ENCODE data around the gene TRA2A. TPM values are rescaled to one million over a fixed set of nuclear protein-coding genes. Genes with fewer than 3 reads are reported as not detected.
A peak's percentile ranks its signal among the peaks of the same experiment; 100 is the strongest.

TRA2A gene
- total and polyA plus RNA-seq, 2 of the 13 experiments (the other 11 are each of a cell fraction or from before 2014, with no cell fraction given) = 39.1 to 41.6 TPM

DNA sequence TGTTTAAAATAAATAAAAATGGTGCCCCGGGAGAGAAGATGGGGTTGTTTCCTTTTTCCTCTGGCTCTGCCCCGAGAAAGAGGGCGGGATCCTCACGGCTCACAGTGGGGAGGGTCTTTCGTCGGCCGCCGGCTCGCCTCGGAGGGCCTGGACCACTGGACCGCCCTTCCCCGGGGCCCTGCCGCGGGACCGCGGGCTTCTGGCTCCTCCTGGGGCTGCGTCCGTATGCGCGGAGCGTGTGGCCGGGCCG is 58.0 kb downstream of the TRA2A start:
- in situ Hi-C loops (cut with HindIII; ENCODE audit: extremely low pct_ligation_motif_present, low pct_unique_long_range_greater_than_20kb) (no loop called here), intact Hi-C loops (cut with micrococcal nuclease; ENCODE audit: unreplicated experiment) (loop anchor here (1.0 to 10.0 kb wide), 5 partner anchors 57 to 461 kb away; partner anchors contain the start of genes HYCC1, NUP42 and TRA2A)
- Histone ChIP-seq H3K4me3 (replicated peaks in 1 of 3; ENCODE audit: insufficient read depth in 1 of 3, low read depth in 2 of 3, low read length in 3 of 3) (peak overlapping the region; percentile 86 to 93 (median 91)), H3K79me2 (ENCODE audit: insufficient read depth, low read length) (peaks cover 66% of the 10 kb centered on the region), H3K9ac (ENCODE audit: insufficient read depth, low read depth, low read length) (peak overlapping the region; percentile 90), H3K36me3 (replicated peaks in 1 of 2; ENCODE audit: control insufficient read depth in 1 of 2, insufficient read depth in 2 of 2, low read length in 2 of 2) (no peaks in the 10 kb centered on the region), H3K4me2 (ENCODE audit: low read depth, low read length) (peak overlapping the region; percentile 94), H3K27ac (ENCODE audit: extremely low read length, insufficient read depth, low read length) (peak overlapping the region; percentile 96), H4K20me1 (ENCODE audit: insufficient read depth, low read length) (no peaks in the 10 kb centered on the region), H3K9me3 (ENCODE audit: low read length) (no peaks in the 10 kb centered on the region), H3K27me3 (ENCODE audit: control insufficient read depth in 1 of 2, insufficient read depth in 2 of 2, low read length in 2 of 2) (no peaks in the 10 kb centered on the region; a peak in 1 of 5 replicates), H3K4me1 (ENCODE audit: insufficient read depth, low read length) (peaks cover 25% of the 10 kb centered on the region), H2AFZ (ENCODE audit: low read length) (no peak overlapping the region)
- ChIA-PET POLR2A (interaction anchor here (0.7 to 1.8 kb wide), 7 partner anchors 11 to 180 kb away, joined by 3 to 19 read pairs (median 3); partner anchors contain the start of genes MALSU1 and TRA2A), CTCF (ENCODE audit: low intra/inter-chr PET ratio, low total read pairs) (no interaction called here)
- WGBS (ENCODE audit: low lambda C conversion rate) = 0% methylated on average over 1 of the region's 23 CpGs
- BruUV-seq (replicated peaks) = no TSS peak
- DNase-seq (ENCODE audit: low spot score) = peak; percentile 23
- ATAC-seq = peak; percentile 66
- FAIRE-seq = no peak
- TF ChIP-seq, protein P1, sequence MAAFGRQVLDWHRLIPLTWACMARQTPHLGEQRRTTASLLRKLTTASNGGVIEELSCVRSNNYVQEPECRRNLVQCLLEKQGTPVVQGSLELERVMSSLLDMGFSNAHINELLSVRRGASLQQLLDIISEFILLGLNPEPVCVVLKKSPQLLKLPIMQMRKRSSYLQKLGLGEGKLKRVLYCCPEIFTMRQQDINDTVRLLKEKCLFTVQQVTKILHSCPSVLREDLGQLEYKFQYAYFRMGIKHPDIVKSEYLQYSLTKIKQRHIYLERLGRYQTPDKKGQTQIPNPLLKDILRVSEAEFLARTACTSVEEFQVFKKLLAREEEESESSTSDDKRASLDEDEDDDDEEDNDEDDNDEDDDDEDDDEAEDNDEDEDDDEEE (CRISPR knock-in tag; IDR thresholded peaks at IDR 0.05) = peak; percentile 58; the same call in 1 of the 2 replicates
- TF ChIP-seq ZBTB7A (CRISPR knock-in tag; IDR thresholded peaks at IDR 0.05) = peak; percentile 16; the same call in 1 of the 2 replicates
- TF ChIP-seq PAX8 (CRISPR knock-in tag; IDR thresholded peaks at IDR 0.05; ENCODE audit: borderline replicate concordance) = no peak
- no peak for TF ChIP-seq ZNF530 (CRISPR knock-in tag; IDR thresholded peaks at IDR 0.05; ENCODE audit: low read depth)
- TF ChIP-seq IKZF4 (CRISPR knock-in tag; IDR thresholded peaks at IDR 0.05; ENCODE audit: borderline replicate concordance, low read depth, not compliant biosample characterization) = peak; percentile 25
- TF ChIP-seq, protein P2, sequence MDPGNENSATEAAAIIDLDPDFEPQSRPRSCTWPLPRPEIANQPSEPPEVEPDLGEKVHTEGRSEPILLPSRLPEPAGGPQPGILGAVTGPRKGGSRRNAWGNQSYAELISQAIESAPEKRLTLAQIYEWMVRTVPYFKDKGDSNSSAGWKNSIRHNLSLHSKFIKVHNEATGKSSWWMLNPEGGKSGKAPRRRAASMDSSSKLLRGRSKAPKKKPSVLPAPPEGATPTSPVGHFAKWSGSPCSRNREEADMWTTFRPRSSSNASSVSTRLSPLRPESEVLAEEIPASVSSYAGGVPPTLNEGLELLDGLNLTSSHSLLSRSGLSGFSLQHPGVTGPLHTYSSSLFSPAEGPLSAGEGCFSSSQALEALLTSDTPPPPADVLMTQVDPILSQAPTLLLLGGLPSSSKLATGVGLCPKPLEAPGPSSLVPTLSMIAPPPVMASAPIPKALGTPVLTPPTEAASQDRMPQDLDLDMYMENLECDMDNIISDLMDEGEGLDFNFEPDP (CRISPR knock-in tag; conservative IDR thresholded peaks at IDR 0.05) = 0 out of 2 replicates have a peak, but pooled peaks have one; percentile 83
- TF ChIP-seq, protein P3, sequence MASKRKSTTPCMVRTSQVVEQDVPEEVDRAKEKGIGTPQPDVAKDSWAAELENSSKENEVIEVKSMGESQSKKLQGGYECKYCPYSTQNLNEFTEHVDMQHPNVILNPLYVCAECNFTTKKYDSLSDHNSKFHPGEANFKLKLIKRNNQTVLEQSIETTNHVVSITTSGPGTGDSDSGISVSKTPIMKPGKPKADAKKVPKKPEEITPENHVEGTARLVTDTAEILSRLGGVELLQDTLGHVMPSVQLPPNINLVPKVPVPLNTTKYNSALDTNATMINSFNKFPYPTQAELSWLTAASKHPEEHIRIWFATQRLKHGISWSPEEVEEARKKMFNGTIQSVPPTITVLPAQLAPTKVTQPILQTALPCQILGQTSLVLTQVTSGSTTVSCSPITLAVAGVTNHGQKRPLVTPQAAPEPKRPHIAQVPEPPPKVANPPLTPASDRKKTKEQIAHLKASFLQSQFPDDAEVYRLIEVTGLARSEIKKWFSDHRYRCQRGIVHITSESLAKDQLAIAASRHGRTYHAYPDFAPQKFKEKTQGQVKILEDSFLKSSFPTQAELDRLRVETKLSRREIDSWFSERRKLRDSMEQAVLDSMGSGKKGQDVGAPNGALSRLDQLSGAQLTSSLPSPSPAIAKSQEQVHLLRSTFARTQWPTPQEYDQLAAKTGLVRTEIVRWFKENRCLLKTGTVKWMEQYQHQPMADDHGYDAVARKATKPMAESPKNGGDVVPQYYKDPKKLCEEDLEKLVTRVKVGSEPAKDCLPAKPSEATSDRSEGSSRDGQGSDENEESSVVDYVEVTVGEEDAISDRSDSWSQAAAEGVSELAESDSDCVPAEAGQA (IDR thresholded peaks at IDR 0.05; ENCODE audit: low read depth) = no peak
- TF ChIP-seq, protein P3 (CRISPR knock-in tag; IDR thresholded peaks at IDR 0.05; ENCODE audit: borderline replicate concordance) = 0 out of 2 replicates have a peak, but pooled peaks have one; percentile 74
- TF ChIP-seq ZNF598 (CRISPR knock-in tag; IDR thresholded peaks at IDR 0.05; ENCODE audit: borderline replicate concordance) = 0 out of 2 replicates have a peak, but pooled peaks have one; percentile 44
- TF ChIP-seq ESRRA (CRISPR knock-in tag; IDR thresholded peaks at IDR 0.05; ENCODE audit: low read depth) = no peak; the same call in 1 of the 2 replicates
- peak; percentile 95; the same call in 1 of the 2 replicates for TF ChIP-seq HES4 (CRISPR knock-in tag; IDR thresholded peaks at IDR 0.05; ENCODE audit: borderline replicate concordance)

Measured in HepG2 (cell line).